ENCODE measurements around the gene IL23A.

Gene IL23A

GRCh38 chr12:56389412-56389811, 50.7 kb downstream of the IL23A start:
- in situ Hi-C loops (cut with MboI; ENCODE audit: low sequenced_read_pairs, unreplicated experiment), result no loop called here
- no peak for DNase-seq (ENCODE audit: low spot score)
- no peak for TF ChIP-seq CTCF (IDR thresholded peaks at IDR 0.05; ENCODE audit: borderline replicate concordance, control extremely low read depth, extremely low read depth, insufficient read depth, missing control alignments)

All from GM13976 (cell line).